HG03469 (cell line): ENCODE data around the gene TBCK.

Source experiments
- ATAC-seq: cut with Tn5 transposase; IDR thresholded peaks from one replicate; pipeline ENCODE4 v1.9.1; 2021; ENCODE audit warnings: mild to moderate bottlenecking, moderate library complexity, moderate number of reproducible peaks; ENCODE audit not compliant: unreplicated experiment

TBCK gene

GRCh38 chr4:106289737-106290136, 26.3 kb downstream of the TBCK start:
- ATAC-seq = no peak

- ATAC-seq = no peak
Observed at GRCh38 chr4:106287353-106287969, 28.5 kb downstream of the TBCK start.

- ATAC-seq = no peak
Observed at GRCh38 chr4:106286611-106287010, 29.4 kb downstream of the TBCK start.

GRCh38 chr4:106284227-106284626, 31.8 kb downstream of the TBCK start:
- no peak for ATAC-seq

- ATAC-seq = no peak
Observed at GRCh38 chr4:106277140-106277675, 38.8 kb downstream of the TBCK start.

GRCh38 chr4:106273831-106274230, 42.2 kb downstream of the TBCK start:
- no peak for ATAC-seq

- no peak for ATAC-seq
Observed at GRCh38 chr4:106270736-106271135, 45.3 kb downstream of the TBCK start.

- ATAC-seq = no peak
Observed at GRCh38 chr4:106269711-106270110, 46.3 kb downstream of the TBCK start.

- ATAC-seq = no peak
Observed at GRCh38 chr4:106268786-106269185, 47.2 kb downstream of the TBCK start.

GRCh38 chr4:106266201-106266600, 49.8 kb downstream of the TBCK start:
- peak; percentile 63 for ATAC-seq

- no peak for ATAC-seq
Observed at GRCh38 chr4:106264331-106264728, 51.7 kb downstream of the TBCK start.

- no peak for ATAC-seq
Observed at GRCh38 chr4:106263594-106264330, 52.2 kb downstream of the TBCK start.

GRCh38 chr4:106261980-106262379, 54.0 kb downstream of the TBCK start:
- ATAC-seq = no peak

GRCh38 chr4:106258145-106259045, 57.6 kb downstream of the TBCK start:
- no peak for ATAC-seq

- no peak for ATAC-seq
Observed at GRCh38 chr4:106256190-106256589, 59.8 kb downstream of the TBCK start.

- no peak for ATAC-seq
Observed at GRCh38 chr4:106255195-106255594, 60.8 kb downstream of the TBCK start.

- ATAC-seq = no peak
Observed at GRCh38 chr4:106253364-106254129, 62.5 kb downstream of the TBCK start.

- no peak for ATAC-seq
Observed at GRCh38 chr4:106247600-106247999, 68.4 kb downstream of the TBCK start.

- no peak for ATAC-seq
Observed at GRCh38 chr4:106246441-106246840, 69.6 kb downstream of the TBCK start.

GRCh38 chr4:106245176-106245575, 70.8 kb downstream of the TBCK start:
- no peak for ATAC-seq

GRCh38 chr4:106240699-106241098, 75.3 kb downstream of the TBCK start:
- no peak for ATAC-seq
